ENCODE measurements around the gene APCDD1L.

Gene APCDD1L

DNA sequence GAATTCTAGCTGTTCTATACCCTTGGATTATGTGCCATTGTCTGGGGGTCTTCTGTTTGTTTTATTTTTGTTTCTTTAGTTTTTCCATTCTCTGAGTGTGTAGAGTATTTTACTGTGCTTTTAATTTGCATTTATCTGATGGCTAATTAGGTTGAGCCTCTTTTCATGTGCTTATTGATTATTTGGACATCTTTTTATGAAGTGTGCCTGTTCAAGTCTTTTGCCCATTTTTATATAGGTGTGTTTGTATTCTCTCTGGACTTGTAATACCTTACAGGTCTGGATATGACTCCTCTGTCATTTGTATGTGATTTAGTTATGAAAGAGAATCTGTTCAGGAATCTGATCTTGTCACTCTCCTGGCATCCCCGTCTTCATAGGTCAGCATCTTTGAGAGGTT is 22.6 kb upstream of the APCDD1L start:
- H3K4me3 ChIP-seq (ENCODE audit: low read depth, low read length), result no peak overlapping the region
- no peak for TF ChIP-seq CTCF (IDR thresholded peaks at IDR 0.05; ENCODE audit: low read depth, low read length, missing control alignments)

DNA sequence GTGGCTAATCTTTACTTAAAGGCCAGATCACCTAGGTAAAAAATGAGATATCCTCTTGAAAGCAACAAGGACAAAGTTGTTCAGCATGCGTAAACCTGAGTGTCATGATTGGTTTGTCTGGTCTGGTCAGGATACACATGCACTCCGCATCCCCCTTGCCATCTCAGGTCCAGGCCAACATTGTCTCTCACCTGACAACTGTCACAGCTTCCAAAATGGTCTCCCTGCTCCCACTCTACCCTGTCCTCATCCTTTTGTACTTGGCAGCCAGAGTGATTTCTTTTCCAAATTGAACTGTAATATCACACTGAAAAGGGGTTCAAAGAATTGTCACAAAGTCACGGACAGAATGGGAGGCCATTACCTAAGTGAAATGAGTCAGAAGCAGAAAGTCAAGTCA is 21.1 kb upstream of the APCDD1L start:
- H3K4me3 ChIP-seq (ENCODE audit: low read depth, low read length), result no peak overlapping the region
- no peak for TF ChIP-seq CTCF (IDR thresholded peaks at IDR 0.05; ENCODE audit: low read depth, low read length, missing control alignments)
- no peak for DNase-seq (ENCODE audit: low read depth)
- in situ Hi-C loops (cut with HindIII; ENCODE audit: low sequenced_read_pairs), result no loop called here

More for the DNA sequence above, 22.6 kb upstream of the APCDD1L start:
- in situ Hi-C loops (cut with HindIII; ENCODE audit: low sequenced_read_pairs), result no loop called here
- no peak for DNase-seq (ENCODE audit: low read depth)

DNA sequence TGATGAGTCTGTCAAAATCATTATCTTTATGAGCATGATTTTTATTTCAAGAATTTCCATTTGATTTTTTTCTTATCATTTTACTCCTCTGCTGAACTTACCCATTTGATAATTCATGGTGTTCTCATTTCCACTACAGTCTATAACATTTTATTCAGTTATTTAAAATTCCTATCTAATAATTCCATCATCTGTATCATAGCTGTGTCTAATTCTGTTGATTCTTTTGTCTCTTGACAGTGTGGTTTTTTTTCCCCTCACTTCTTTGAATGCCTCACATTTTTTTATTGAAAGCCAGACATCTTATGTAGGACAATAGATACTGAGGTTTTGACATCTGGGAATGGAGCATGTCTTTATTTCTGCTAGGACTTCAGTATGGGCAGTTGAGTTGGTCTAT is 16.5 kb upstream of the APCDD1L start:
- in situ Hi-C loops (cut with HindIII; ENCODE audit: low sequenced_read_pairs), result no loop called here
- TF ChIP-seq CTCF (IDR thresholded peaks at IDR 0.05; ENCODE audit: low read depth, low read length, missing control alignments), result no peak
- H3K4me3 ChIP-seq (ENCODE audit: low read depth, low read length), result no peak overlapping the region
- no peak for DNase-seq (ENCODE audit: low read depth)

DNA sequence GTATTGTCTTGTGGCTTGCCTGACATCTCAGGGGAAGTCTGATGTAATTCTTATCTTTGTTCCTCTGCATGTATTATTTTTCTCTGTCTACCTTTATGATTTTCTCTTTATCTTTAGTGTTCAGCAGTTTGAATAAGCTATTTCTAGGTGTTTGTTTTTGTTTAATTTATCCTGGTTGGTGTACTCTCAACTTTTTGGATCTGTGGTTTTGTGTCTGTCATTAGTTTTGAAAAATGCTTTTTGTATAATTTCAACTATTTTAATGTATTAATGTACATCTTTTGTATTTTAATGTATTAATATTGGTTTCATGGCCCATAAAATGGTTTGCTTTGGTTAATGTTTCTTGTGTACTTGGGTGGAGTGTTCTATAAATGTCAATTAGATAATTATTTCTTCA is 15.9 kb upstream of the APCDD1L start:
- DNase-seq (ENCODE audit: low read depth), result no peak
- in situ Hi-C loops (cut with HindIII; ENCODE audit: low sequenced_read_pairs), result no loop called here
- H3K4me3 ChIP-seq (ENCODE audit: low read depth, low read length), result no peak overlapping the region
- TF ChIP-seq CTCF (IDR thresholded peaks at IDR 0.05; ENCODE audit: low read depth, low read length, missing control alignments), result no peak

- in situ Hi-C loops (cut with HindIII; ENCODE audit: low sequenced_read_pairs), result no loop called here
- TF ChIP-seq CTCF (IDR thresholded peaks at IDR 0.05; ENCODE audit: low read depth, low read length, missing control alignments), result no peak
- no peak for DNase-seq (ENCODE audit: low read depth)
- no peak overlapping the region for H3K4me3 ChIP-seq (ENCODE audit: low read depth, low read length)
Measured at GRCh38 chr20:58528412-58528811, 13.2 kb upstream of the APCDD1L start.

DNA sequence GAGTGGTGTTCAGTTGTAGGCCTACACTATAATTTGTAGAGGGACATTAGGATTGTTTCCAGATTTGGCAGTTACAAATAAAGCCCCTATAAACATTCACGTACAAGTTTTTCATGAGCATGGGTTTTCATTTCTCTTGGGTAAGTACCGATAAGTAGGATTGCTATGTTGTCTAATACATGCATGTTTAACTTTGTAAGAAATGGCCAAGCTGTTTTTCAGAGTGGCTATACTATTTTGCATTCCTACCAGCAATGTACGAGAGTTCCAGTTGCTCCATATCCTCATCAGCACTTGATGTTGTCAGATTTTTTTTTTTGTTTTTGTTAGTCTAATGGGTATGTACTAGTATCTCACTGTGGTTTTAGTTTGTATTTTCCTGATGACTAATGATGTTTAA is 11.2 kb upstream of the APCDD1L start:
- H3K4me3 ChIP-seq (ENCODE audit: low read depth, low read length), result no peak overlapping the region
- in situ Hi-C loops (cut with HindIII; ENCODE audit: low sequenced_read_pairs), result no loop called here
- no peak for TF ChIP-seq CTCF (IDR thresholded peaks at IDR 0.05; ENCODE audit: low read depth, low read length, missing control alignments)
- no peak for DNase-seq (ENCODE audit: low read depth)

DNA sequence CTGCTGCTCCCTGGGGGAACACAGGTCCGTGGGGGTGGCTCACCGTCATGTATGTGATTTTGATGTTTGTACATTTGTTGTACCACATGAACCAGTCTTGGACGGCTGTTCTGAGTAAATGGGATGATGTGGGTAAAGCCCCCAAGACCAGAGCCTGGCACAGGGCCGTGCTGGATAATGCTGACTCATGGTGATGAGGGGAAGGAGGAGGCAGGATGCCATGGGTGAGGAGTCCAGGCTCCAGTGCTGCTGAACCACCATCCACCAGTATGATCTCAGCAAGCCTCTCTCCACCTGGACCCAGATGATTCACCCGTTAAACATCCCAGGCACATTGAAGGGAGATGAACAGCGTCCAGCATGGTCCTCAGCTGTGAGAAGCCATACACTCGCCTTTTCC is 9.6 kb upstream of the APCDD1L start:
- DNase-seq (ENCODE audit: low read depth), result peak; percentile 12
- no peak for TF ChIP-seq CTCF (IDR thresholded peaks at IDR 0.05; ENCODE audit: low read depth, low read length, missing control alignments)
- in situ Hi-C loops (cut with HindIII; ENCODE audit: low sequenced_read_pairs), result no loop called here
- no peak overlapping the region for H3K4me3 ChIP-seq (ENCODE audit: low read depth, low read length)

Data from astrocyte of the cerebellum (primary cell).